HG03342 (cell line): ENCODE measurements around the gene GRHL3.

Experiments
- ATAC-seq: cut with Tn5 transposase; IDR thresholded peaks from one replicate; pipeline ENCODE4 v1.9.1; 2021; ENCODE audit warnings: mild to moderate bottlenecking, moderate library complexity; ENCODE audit not compliant: unreplicated experiment

Gene GRHL3

GRCh38 chr1:24317081-24317480 is 2.1 kb upstream of the GRHL3 start:
- ATAC-seq = no peak

DNA sequence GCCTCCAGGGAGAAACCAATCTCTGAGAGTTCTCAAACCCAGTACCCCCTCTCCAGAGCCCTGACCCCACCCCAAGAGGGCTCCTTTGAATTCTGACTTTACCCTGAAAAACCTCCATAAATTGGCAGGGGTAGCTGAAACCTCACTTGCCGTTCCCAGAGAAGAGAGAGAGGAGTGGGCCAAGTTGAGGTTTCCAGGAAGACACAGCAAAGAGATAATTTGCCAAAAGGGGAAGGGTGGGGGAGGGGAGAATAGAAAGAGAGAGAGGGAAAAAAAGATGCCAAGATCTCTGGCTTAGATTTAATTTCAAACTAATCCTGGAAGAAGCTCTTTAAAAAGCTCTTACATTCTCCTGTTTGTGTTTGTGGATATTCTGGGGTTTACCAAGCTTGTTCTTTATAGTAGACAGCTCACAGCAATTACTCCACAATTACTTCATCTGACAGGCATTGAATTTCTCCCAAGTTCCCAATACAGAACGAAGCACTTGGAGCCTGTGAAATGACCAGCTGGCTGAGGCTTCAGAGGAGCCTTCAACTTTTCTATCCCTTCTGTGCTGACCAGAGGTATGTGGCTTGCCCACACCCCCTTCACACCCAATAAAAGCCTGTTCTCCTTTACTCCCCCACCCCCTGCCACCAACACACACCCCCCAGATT is 1.1 kb upstream of the GRHL3 start:
- ATAC-seq = no peak

GRCh38 chr1:24318615-24319311 is 394 bp upstream of the GRHL3 start:
- ATAC-seq = no peak

- ATAC-seq = no peak
These were observed 805 bp downstream of the GRHL3 start for GRCh38 chr1:24319962-24320361.

DNA sequence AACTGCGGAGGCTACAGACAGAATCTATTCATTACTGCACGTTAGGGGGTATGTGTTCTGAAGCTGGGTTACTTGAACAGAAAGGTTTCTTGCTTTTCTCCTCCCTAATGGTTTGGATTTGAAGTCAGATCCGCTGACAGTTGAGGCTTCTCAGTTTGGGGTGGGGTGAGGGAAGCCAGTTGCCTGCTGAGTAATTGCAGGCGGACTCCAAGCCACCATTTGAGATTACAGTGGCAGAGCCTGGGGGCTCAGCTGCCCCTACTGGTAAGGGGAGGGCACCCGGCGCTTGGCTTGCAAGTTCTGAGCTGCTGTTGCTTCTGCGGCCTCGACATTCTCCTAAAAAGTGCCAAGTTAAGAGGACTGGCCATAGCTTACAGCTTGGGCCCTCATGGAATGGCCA is 2.0 kb downstream of the GRHL3 start:
- ATAC-seq = no peak

DNA sequence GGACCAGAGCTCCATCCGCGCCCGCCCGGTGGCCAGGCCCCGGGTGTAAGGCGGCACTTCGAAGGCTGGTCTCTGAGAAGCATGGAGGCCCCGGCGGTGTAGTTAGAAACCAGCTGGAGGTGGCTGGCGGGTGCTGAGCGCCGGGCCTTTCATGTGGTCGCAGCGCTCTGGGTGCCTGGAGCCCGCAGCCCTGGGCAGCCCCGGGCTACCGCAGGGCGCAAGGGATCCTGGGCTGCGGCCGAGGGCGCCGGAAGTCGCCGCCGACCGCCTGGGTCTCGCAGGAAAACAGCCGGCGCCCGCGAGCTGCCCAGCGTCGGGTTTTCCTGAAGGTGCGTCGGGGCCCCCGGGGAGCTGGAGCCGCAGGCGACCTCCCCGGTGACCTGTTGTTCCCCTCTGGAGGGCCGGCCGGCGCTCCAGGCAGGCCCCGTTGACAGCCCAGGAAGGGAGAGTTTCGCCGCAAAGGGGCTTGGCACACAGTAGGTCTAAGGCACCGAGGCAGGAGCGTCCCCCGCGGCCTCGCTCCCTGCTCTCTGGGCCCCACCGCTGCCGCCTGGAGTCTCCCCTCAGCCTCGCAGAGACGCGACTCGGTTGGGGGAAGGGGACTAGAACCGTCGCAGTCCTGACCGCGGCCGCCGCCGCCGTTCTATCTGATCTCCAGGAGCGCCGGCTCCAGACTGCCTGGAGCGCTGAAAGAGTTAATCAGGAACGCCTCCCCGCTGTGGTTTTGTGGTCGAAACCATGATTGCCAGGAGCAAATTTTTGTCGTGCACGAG is 2.7 kb downstream of the GRHL3 start:
- no peak for ATAC-seq

DNA sequence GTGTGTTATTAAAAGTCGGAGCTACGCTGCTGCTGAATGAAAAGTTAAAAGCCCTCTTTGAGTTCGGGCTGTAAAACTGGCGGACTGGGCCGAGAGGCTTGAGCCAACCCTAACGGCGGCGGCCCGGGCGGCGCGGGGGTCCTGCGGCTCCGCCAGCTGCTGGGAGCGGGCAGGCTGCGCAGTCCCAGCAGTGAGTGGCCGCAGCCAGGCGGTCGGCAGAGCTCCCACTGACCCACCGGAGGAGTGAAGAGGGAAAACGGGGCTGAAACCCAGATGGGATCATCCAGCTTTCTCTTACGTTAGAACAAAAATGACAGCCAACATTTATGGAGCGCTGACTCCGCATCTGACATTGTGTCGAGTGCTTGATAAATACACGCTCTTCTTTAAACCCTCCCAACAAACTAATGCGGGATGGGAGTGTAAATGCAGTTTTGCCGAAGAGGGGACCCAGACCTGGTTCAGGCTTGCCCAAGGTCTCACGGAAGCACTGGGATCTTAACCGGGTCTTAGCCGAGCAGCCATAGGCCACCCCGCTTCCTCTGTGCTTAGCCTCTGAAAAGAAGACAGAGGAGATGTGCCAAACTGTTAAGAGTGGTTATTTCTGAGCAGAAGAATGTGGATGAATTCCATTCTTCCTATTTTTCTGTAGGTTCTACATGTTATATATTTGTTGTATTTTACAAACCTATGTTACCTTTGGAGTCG is 3.5 kb downstream of the GRHL3 start:
- ATAC-seq = no peak

DNA sequence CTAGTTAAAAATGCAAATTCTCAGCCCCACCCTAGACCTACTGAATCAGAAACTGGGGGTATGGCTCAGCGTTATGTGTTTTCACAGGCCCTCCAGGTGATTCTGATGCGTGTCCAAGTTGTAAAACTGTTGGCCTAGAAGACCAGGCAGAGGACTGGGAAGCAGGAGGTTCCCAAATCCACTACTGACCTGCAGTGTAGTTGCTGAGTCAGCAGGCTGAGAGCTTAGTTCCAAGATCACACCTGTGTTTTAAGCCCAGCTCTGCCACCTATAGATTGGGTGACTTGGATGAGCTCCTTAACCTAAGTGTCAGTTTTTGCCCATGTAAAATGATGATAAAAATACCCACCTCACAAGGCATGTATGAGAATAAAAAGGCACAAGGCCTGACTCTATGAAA is 4.1 kb downstream of the GRHL3 start:
- no peak for ATAC-seq

DNA sequence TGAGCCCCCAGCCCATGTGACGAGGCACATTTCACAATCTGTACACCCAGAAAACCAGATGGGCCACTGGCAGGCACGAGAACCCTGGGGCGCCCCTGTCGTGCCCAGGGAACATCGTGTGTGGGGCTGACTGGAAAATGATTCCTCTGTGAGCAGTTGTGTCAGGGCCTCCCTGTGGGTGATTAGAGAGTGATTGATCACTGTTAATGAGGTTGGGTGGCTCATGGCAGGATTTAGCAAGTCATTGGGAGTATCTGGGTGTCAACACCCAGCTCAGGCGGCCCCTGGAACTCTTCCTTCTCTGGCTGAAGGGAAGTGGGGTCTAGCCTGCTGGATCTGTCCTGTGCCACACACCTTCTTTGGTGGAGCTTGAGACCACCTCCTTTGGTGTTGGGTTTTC is 5.7 kb downstream of the GRHL3 start:
- no peak for ATAC-seq

- ATAC-seq = no peak
These were observed 6.7 kb downstream of the GRHL3 start for GRCh38 chr1:24325587-24326449.

DNA sequence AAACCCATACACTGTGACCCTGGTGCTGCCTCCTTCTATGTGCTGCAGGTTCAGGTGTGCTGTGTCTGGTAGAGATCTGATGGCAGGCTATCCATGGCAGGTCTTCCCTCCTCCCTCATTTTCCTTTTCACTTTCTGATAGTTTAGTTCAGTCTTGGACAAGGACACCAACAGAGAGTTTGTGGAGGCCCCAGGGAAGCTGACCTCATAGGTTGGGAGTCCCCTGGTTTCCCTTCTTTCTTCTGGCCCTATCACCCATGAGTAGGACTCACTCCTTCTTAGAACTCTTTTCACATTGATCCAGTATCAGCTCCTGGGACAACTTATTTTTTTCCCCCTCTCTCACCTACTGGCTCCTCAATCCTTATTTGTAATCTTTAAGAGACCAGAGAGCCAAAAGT is 8.3 kb downstream of the GRHL3 start:
- ATAC-seq = no peak

DNA sequence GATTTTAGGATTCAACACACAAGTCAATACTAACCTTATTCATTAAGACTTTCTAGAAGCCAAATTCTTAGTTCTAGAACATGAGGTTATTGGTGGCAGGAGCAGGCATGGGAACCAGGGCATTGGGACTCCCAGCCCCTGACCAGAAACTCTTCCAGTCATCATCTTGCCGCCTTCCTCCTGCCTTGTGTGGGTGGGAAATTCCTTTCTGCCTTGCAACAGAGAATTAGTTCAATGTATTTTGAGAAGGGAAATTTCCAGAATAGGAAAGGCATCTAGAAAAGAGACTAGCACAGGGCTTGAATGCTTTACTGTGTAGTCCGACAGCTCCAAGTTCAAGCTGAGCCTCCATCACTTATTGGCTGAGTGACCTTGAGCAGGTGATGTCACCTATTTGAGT is 8.7 kb downstream of the GRHL3 start:
- ATAC-seq = no peak

GRCh38 chr1:24329331-24329730 is 10.2 kb downstream of the GRHL3 start:
- no peak for ATAC-seq

GRCh38 chr1:24329797-24330543 is 10.8 kb downstream of the GRHL3 start:
- ATAC-seq = no peak

DNA sequence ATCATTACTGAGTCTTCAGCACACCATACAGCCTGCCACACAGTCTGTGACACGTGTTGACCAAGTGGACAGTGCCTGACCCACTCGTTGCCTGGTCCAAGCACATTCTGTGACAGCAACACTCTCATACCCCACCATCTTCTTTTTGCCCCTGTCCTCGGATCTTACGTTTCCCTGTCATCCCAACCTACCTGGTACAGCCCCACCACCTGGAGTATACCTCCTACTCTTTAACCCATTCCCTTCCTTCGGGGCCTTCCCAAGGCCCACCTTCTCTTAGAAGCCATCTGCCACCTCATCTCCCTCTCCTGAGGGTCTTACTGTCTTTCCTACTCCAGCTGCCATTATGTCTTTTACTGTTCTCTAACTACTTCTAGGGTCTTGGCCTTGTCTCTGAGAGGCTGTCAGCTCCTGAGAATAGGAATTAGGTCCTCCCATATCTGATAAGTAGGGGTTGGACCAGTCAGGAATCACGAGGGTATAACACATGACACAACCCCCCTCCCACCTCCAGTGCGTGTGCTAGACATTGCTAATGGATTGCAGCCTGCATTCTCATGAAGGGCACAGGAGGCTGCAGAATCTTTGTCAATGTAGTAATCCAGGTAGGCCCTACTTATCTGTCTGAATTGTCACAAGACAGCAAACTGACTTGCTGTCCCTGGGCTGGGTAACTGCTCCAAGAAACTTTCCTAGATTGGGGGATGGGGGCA is 13.0 kb downstream of the GRHL3 start:
- no peak for ATAC-seq

GRCh38 chr1:24336075-24336474 is 16.9 kb downstream of the GRHL3 start:
- ATAC-seq = no peak

GRCh38 chr1:24337455-24337854 is 18.3 kb downstream of the GRHL3 start:
- no peak for ATAC-seq

DNA sequence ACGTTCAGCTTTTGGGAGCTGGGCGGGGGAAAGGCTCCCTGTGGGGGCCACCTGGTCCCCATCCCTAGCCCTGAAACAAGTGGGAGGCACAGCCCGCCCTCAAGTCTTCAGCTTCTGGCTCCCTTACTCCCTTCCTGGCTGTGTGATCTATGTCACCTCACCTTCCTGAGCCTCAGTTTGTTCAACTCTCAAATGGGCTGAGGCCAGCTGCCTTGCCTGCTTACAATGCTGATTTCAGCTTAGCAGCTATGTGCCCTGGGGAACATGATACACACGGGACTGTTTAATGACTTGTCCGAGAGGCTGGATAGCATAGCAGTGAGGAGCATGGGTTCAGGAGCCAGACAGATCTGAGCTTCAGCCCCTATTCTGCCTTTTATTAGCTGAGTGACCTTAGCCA is 19.3 kb downstream of the GRHL3 start:
- no peak for ATAC-seq

GRCh38 chr1:24339996-24340395 is 20.8 kb downstream of the GRHL3 start:
- no peak for ATAC-seq
